SH-SY5Y (cell line): ENCODE data around the gene POT1.

ENCODE experiments used
- GATA2 ChIP-seq: IDR thresholded peaks from 2 replicates; pipeline ENCODE4 v1.6.1; 2011; ENCODE audit warnings: mild to moderate bottlenecking, low read depth, low read length
- GATA3 ChIP-seq: IDR thresholded peaks from 2 replicates; pipeline ENCODE4 v1.6.1; 2011; ENCODE audit warnings: low read depth, mild to moderate bottlenecking, low read length, moderate library complexity

DNA sequence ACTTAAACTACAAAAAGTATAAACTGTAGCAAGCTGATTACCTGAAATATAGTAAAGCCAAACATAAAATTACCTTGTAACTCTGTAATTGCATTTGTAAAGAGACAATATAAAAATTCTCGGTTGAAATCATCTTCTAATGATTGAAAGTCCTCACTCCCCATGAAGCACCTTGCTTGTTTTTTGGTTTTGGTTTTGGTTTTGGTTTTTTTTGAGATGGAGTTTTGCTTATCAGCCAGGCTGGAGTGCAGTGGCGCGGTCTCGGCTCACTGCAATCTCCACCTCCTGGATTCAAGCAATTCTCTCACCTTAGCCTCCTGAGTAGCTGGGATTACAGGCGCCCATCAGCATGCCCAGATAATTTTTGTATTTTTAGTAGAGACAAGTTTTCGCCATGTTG lies 130.2 kb downstream of the POT1 start:
- TF ChIP-seq GATA2 (no peak), GATA3 (no peak)
